Measurements from ENCODE around the gene ACAP3.

Gene ACAP3

DNA sequence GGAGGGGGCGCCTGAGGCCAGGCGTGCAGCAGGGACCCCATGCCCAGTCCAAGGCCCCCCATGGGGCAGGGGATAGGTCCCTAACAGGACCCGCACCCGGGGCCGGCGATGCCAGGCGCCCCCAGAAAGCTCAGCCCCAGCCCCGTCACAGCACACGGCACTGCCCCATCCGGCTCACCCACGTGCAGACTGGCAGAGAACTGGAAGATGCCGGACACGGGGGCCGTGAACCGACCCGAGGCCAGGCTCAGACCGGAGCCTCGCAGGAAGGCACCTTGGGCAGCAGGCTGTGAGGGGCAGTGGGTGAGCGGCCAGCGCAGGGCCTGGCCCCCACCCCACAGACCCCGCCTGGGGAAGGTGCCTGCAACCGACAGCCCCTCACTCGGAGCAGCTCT lies 64.5 kb downstream of the ACAP3 start:
- FAIRE-seq: no peak
- TF ChIP-seq TAF1 (IDR thresholded peaks at IDR 0.05; ENCODE audit: low read depth, low read length) (no peak), PAX5 (IDR thresholded peaks at IDR 0.05; ENCODE audit: insufficient read depth, low read length, severe bottlenecking) (no peak), POLR2A (IDR thresholded peaks at IDR 0.05; ENCODE audit: low read depth, low read length) (no peak), SPI1 (IDR thresholded peaks at IDR 0.05; ENCODE audit: low read depth, low read length) (no peak), POLR2AphosphoS5 (IDR thresholded peaks at IDR 0.05; ENCODE audit: low read depth, low read length) (no peak), POU2F2 (IDR thresholded peaks at IDR 0.05; ENCODE audit: low read depth, low read length) (no peak)
- DNase-seq (ENCODE audit: insufficient read length, low spot score): no peak

DNA sequence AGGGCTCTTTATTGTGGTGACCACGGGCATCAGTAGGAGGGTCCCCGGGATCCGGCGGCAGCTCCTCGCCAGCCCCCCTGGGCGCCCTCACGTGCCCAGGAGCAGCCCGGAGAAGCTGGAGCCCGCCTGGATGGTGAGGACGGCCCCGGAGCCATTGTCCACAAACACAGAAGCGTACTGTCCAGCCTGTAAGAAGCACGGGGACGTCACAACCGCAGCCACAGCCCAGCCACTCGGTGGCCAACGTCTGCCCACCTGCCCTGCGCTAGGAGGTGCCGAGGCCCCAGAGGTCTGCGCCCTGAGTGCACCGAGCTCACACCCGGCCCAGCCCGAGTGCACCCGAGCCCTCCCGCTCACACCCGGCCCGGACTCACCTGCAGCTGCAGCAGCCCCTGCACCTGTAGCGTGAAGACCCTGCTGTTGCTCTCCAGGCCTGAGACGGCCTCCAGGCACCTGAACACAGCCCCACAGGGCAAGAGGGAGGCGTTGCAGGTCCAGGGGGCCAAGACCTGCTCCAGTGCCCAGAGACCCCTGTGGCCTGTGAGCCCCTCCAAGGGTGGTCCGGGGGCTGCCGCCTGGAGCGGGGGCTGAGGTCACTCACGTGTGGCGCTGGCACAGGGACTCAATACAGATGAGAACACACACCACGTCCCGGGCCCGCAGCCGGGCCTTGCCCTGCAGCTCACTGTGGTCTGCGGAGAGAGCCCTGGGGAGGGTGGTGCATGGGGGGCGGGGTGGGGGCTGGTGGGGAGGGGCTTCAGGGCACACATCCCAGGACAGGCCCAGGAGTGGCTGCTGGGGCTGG lies 65.1 kb downstream of the ACAP3 start:
- no peak for DNase-seq (ENCODE audit: insufficient read length, low spot score)
- no peak for TF ChIP-seq POU2F2 (IDR thresholded peaks at IDR 0.05; ENCODE audit: low read depth, low read length)
- TF ChIP-seq TAF1 (IDR thresholded peaks at IDR 0.05; ENCODE audit: low read depth, low read length): no peak
- no peak for TF ChIP-seq POLR2A (IDR thresholded peaks at IDR 0.05; ENCODE audit: low read depth, low read length)
- no peak for TF ChIP-seq PAX5 (IDR thresholded peaks at IDR 0.05; ENCODE audit: insufficient read depth, low read length, severe bottlenecking)
- no peak for TF ChIP-seq SPI1 (IDR thresholded peaks at IDR 0.05; ENCODE audit: low read depth, low read length)
- TF ChIP-seq POLR2AphosphoS5 (IDR thresholded peaks at IDR 0.05; ENCODE audit: low read depth, low read length): no peak
- FAIRE-seq: no peak
